Activated CD8-positive, alpha-beta T cell treated with anti-CD3 and anti-CD28 coated beads for 36 hours (primary cell): Measurements from ENCODE around the gene MAP2K2. TPM values are rescaled to one million over a fixed set of nuclear protein-coding genes. Genes with fewer than 3 reads are reported as not detected.
A peak's percentile ranks its signal among the peaks of the same experiment; 100 is the strongest.
"Not testable (repeated sequence)": the region's sequence is repeated elsewhere in the genome, so short reads cannot be mapped to it uniquely, and the experiment has no call there.

ENCODE experiments used
- ATAC-seq: fragments of 200-7000 bp; cut with Tn5 transposase; one replicate; pipeline ENCODE4 v1.10.0; 2021; ENCODE audit warnings: mild to moderate bottlenecking, moderate library complexity
- CTCF ChIA-PET: fragments of 350-600 bp; sonication (Branson Sonifier 250); formaldehyde crosslinking; loops from one replicate; lab custom pipeline; 2021; ENCODE audit warnings: antibody characterized with exemption; lab: Charles Lee
- POLR2A ChIA-PET: fragments of 350-600 bp; sonication (Branson Sonifier 250); formaldehyde crosslinking; loops from one replicate; lab custom pipeline; 2021; ENCODE audit warnings: antibody characterized with exemption; lab: Charles Lee
- DNase-seq: peaks from one replicate; pipeline ENCODE4 v3.0.0-alpha.2; 2020
- H3K27ac Mint-ChIP-seq: one replicate; pipeline ENCODE4 v1.8.0; 2021; ENCODE audit warnings: mild to moderate bottlenecking, mixed read lengths
- H3K27me3 Mint-ChIP-seq: one replicate; pipeline ENCODE4 v1.8.0; 2021; ENCODE audit warnings: mixed read lengths
- H3K36me3 Mint-ChIP-seq: one replicate; pipeline ENCODE4 v1.8.0; 2021; ENCODE audit warnings: low read depth, mixed read lengths
- H3K4me1 Mint-ChIP-seq: one replicate; pipeline ENCODE4 v1.8.0; 2021; ENCODE audit warnings: low read depth, mixed read lengths
- H3K4me3 Mint-ChIP-seq: one replicate; pipeline ENCODE4 v1.8.0; 2021; ENCODE audit warnings: mild to moderate bottlenecking, moderate library complexity, mixed read lengths
- H3K9me3 Mint-ChIP-seq: one replicate; pipeline ENCODE4 v1.8.0; 2021; ENCODE audit warnings: mixed read lengths
- CTCF ChIP-seq: fragments of 200-600 bp; IDR thresholded peaks from one replicate; pipeline ENCODE4 v1.8.0; 2022; ENCODE audit warnings: antibody characterized with exemption, mild to moderate bottlenecking
- intact Hi-C: fragments of 100-400 bp; cut with micrococcal nuclease; formaldehyde crosslinking; loops from one replicate; pipeline ENCODE4 v1.10.0; 2022
- total RNA-seq, 2 experiments: library from RNA; stranded (reverse); gene quantifications; one replicate each; pipeline ENCODE4 v1.2.3, GENCODE V29; 2021

MAP2K2 gene
- total RNA-seq, 2 experiments from 2014 or later: 141 to 145 TPM

GRCh38 chr19:4151623-4152022 is 27.7 kb upstream of the MAP2K2 start:
- no peak for TF ChIP-seq CTCF
- H3K27ac Mint-ChIP-seq: no peak overlapping the region
- intact Hi-C loops: no loop called here
- no peak overlapping the region for H3K4me3 Mint-ChIP-seq
- no peaks in the 10 kb centered on the region for H3K9me3 Mint-ChIP-seq
- H3K36me3 Mint-ChIP-seq: no peaks in the 10 kb centered on the region
- ATAC-seq (no peak), DNase-seq (no peak)
- peaks cover 3% of the 10 kb centered on the region for H3K27me3 Mint-ChIP-seq
- POLR2A ChIA-PET: no interaction called here
- peaks cover 5% of the 10 kb centered on the region for H3K4me1 Mint-ChIP-seq
- CTCF ChIA-PET: no interaction called here

- Mint-ChIP-seq H3K27me3 (peaks cover 6% of the 10 kb centered on the region), H3K4me1 (peaks cover 8% of the 10 kb centered on the region), H3K27ac (no peak overlapping the region), H3K4me3 (no peak overlapping the region), H3K36me3 (no peaks in the 10 kb centered on the region), H3K9me3 (no peaks in the 10 kb centered on the region)
- DNase-seq: no peak
- intact Hi-C loops: no loop called here
- ChIA-PET POLR2A (no interaction called here), CTCF (no interaction called here)
- no peak for TF ChIP-seq CTCF
- ATAC-seq: no peak
These were observed 25.8 kb upstream of the MAP2K2 start for GRCh38 chr19:4149518-4150288.

GRCh38 chr19:4144666-4145249 is 20.8 kb upstream of the MAP2K2 start:
- CTCF ChIA-PET: no interaction called here
- no peak for TF ChIP-seq CTCF
- no peak overlapping the region for H3K4me3 Mint-ChIP-seq
- intact Hi-C loops: no loop called here
- ATAC-seq (no peak), DNase-seq (no peak)
- no peaks in the 10 kb centered on the region for H3K9me3 Mint-ChIP-seq
- POLR2A ChIA-PET: no interaction called here
- H3K4me1 Mint-ChIP-seq: peaks cover 9% of the 10 kb centered on the region
- H3K36me3 Mint-ChIP-seq: no peaks in the 10 kb centered on the region
- peaks cover 6% of the 10 kb centered on the region for H3K27me3 Mint-ChIP-seq
- H3K27ac Mint-ChIP-seq: no peak overlapping the region

GRCh38 chr19:4142916-4143315 is 19.0 kb upstream of the MAP2K2 start:
- H3K9me3 Mint-ChIP-seq, POLR2A ChIA-PET, H3K27me3 Mint-ChIP-seq, ATAC-seq, DNase-seq, H3K36me3 Mint-ChIP-seq, H3K4me3 Mint-ChIP-seq, H3K27ac Mint-ChIP-seq, intact Hi-C loops: not testable (repeated sequence)
- H3K4me1 Mint-ChIP-seq: peaks cover 14% of the 10 kb centered on the region
- CTCF ChIA-PET: interaction anchor here (1.1 kb wide), 1 partner anchor 155 kb away, joined by 5 read pairs; no protein-coding TSS in a partner anchor

- ATAC-seq: peak; percentile 81
- peaks cover 11% of the 10 kb centered on the region for H3K4me1 Mint-ChIP-seq
- H3K36me3 Mint-ChIP-seq: no peaks in the 10 kb centered on the region
- CTCF ChIA-PET: interaction anchor here (0.6 to 4.7 kb wide), 57 partner anchors 8 to 378 kb away, joined by 3 to 26 read pairs (median 4); partner anchors contain the start of genes CREB3L3, EEF2, MRPL54 and NMRK2
- DNase-seq: peak; percentile 40
- intact Hi-C loops: no loop called here
- POLR2A ChIA-PET: interaction anchor here (0.6 to 1.5 kb wide), 6 partner anchors 20 to 210 kb away, joined by 3 to 9 read pairs (median 4); partner anchors contain the start of gene EEF2
- H3K9me3 Mint-ChIP-seq: no peaks in the 10 kb centered on the region
- H3K27me3 Mint-ChIP-seq: peaks cover 2% of the 10 kb centered on the region
- TF ChIP-seq CTCF: peak; percentile 25
- no peak overlapping the region for H3K4me3 Mint-ChIP-seq
- no peak overlapping the region for H3K27ac Mint-ChIP-seq
These were observed 16.4 kb upstream of the MAP2K2 start for GRCh38 chr19:4140237-4140711.
